GM20000 (cell line): Measurements from ENCODE around the gene PPP1R7.

Experiments used
- DNase-seq: peaks from one replicate; pipeline ENCODE4 v3.0.0; 2012; ENCODE audit warnings: low spot score
- TF ChIP-seq, protein P1 (sequence below): IDR thresholded peaks from 2 replicates; pipeline ENCODE4 v1.5.1; 2012; ENCODE audit warnings: mild to moderate bottlenecking, control low read depth; ENCODE audit errors: extremely low read depth, missing control alignments

Gene PPP1R7

DNA sequence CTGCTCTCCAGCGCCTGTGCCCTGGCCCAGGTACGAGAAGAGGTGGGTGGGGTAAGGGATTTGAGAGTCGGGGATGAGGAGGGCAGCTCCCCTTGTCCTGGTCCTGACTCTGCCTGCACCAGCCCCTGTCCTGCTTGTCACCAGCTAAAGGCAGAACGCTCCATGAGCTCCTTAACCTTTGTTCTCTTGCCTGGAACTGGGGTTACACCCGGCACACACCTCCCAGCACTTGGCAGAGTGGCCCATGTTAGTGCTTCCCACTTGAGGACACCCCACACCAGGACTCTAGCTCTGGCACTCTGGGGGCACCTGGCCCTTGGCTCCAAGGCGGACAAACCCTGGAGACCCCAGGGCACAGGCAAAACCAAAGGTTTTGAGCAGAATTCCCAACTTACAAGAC, 57.4 kb downstream of the PPP1R7 start:
- TF ChIP-seq, protein P1, sequence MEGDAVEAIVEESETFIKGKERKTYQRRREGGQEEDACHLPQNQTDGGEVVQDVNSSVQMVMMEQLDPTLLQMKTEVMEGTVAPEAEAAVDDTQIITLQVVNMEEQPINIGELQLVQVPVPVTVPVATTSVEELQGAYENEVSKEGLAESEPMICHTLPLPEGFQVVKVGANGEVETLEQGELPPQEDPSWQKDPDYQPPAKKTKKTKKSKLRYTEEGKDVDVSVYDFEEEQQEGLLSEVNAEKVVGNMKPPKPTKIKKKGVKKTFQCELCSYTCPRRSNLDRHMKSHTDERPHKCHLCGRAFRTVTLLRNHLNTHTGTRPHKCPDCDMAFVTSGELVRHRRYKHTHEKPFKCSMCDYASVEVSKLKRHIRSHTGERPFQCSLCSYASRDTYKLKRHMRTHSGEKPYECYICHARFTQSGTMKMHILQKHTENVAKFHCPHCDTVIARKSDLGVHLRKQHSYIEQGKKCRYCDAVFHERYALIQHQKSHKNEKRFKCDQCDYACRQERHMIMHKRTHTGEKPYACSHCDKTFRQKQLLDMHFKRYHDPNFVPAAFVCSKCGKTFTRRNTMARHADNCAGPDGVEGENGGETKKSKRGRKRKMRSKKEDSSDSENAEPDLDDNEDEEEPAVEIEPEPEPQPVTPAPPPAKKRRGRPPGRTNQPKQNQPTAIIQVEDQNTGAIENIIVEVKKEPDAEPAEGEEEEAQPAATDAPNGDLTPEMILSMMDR: no peak
- no peak for DNase-seq

DNA sequence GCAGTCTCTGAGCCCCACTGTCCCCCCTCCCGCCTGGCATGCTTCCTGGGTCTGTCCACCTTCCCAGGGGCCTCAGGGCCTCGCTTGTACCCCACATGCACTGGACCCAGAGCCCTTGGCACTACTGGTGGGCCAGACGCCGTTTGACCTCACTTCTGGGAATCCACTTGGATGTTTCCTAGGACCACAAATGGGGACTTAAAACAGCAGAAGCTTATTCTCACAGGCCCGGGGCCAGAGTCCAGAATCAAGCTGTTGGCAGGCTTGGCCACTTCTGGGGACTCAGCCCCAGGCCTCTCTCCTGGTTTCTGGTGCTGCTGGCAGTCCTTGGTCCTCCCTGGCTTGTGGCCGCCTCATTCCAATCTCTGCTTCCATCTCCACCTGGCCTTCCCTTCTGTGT, 57.8 kb downstream of the PPP1R7 start:
- TF ChIP-seq, protein P1: no peak
- no peak for DNase-seq

DNA sequence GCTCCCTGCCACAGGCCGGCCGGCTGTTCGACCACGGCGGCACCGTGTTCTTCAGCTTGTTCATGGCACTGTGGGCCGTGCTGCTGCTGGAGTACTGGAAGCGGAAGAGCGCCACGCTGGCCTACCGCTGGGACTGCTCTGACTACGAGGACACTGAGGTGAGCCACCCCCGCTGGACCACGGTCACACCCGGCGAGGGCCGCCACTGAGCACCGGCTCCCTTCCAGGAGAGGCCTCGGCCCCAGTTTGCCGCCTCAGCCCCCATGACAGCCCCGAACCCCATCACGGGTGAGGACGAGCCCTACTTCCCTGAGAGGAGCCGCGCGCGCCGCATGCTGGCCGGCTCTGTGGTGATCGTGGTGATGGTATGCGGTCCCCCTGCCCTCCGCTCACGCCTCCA, 59.0 kb downstream of the PPP1R7 start:
- DNase-seq: no peak
- TF ChIP-seq, protein P1: no peak

DNA sequence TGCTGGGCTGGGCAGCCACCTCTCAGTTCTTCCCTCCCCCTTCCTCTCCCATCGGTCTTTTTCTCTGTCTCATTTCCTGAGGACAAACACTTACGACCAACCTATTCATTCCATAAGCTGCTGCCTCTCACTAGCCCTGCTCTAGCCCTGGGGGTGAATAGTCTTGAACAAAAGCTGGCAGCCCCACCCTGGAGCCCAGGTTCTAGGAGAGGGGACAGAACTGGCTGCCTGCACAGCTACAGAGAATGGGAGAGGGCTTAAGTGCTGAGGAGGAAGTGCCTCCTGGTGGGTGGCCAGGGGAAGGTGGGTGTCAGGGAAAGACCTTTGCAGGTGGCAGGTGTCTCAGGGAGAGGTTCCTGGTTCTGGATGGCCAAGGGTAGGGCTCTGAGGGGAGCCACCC, 61.0 kb downstream of the PPP1R7 start:
- no peak for DNase-seq
- TF ChIP-seq, protein P1: no peak

DNA sequence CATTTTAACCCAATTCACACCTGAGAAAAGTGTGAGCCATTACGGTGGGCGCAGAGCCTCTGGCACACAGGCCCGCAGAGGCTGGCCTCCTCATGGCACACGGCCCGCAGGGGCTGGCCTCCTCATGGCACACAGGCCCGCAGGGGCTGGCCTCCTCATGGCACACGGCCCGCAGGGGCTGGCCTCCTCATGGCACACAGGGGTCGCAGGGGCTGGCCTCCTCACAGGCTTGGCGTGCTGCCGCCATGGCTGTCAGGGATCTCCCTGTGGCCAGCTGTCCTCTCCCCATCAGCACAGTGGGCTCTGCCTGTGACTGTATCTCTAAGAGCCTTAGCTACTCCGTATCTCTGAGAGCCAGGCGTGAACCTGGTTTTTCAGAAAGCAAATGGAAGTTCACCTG, 62.8 kb downstream of the PPP1R7 start:
- no peak for DNase-seq
- TF ChIP-seq, protein P1: no peak

DNA sequence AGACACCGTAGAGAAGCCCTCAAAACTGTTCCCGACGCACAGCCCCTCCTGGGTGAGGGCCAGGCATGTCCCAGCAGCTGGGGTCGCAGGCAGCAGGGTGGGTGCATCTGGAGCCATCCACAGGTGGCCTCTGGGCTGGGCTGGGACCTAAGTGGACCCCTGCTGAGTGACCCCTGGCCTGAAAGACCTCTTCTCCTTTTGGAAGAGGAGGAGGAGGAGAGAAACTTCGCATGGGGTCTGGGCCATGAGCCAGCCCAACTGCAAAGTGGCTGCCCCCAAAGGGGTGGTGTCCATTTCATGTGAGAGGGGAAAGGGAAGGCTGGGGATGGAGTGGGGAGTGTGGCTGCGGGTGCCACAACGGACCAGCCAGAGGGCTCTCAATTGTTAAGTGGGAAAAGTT, 63.3 kb downstream of the PPP1R7 start:
- TF ChIP-seq, protein P1: no peak

DNA sequence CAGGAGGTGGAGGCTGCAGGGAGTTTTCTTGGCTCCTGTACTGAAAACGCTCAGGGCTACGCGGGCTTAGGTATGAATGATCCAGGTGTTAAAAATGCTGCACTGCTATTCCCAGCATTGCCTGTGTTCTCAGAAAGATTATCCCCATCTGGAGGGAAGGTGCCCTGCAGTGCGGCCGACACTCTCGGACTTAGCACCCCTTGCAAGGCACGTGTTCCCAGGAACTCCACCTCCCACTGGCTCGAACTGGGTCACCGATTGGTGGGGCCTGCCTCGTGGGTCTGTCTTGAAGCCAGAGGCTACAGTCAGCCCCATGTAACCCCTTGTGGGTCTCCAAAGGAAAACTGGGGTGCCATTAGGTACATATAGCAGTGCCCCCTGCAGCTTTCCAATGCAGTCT, 63.9 kb downstream of the PPP1R7 start:
- TF ChIP-seq, protein P1: no peak
- DNase-seq: no peak

More for the DNA sequence above, 63.3 kb downstream of the PPP1R7 start:
- no peak for DNase-seq
